Adipose tissue (tissue), 3 donors: Measurements from ENCODE around the gene KHDRBS2. TPM values are rescaled to one million over a fixed set of nuclear protein-coding genes. Genes with fewer than 3 reads are reported as not detected.
"Not testable (repeated sequence)": the region's sequence is repeated elsewhere in the genome, so short reads cannot be mapped to it uniquely, and the experiment has no call there.

Experiments
- H3K27ac ChIP-seq: one replicate; pipeline ENCODE4 v1.5.1; 2013; ENCODE audit warnings: low read depth, low read length
- WGBS, 3 donors: extraction: QIAGEN DNeasy Blood & Tissue Kit; methylation state at CpG; one replicate each; pipeline ENCODE4 v1.1.7; 2013; 5-methylcytosine and 5-hydroxymethylcytosine counted together
- polyA plus RNA-seq, 3 donors: library from polyadenylated mRNA; stranded (reverse); fragments of 200-250 nt; gene quantifications; one replicate each; pipeline ENCODE4 v1.2.3, GENCODE V29; 2013
- donor health status: healthy with polysubstance abuse.
- donor health status: Bipolar disorder and iron deficiency.
- donor health status: healthy.

KHDRBS2 gene
- polyA plus RNA-seq, 3 donors: 0.03 TPM; not detected in 2

DNA sequence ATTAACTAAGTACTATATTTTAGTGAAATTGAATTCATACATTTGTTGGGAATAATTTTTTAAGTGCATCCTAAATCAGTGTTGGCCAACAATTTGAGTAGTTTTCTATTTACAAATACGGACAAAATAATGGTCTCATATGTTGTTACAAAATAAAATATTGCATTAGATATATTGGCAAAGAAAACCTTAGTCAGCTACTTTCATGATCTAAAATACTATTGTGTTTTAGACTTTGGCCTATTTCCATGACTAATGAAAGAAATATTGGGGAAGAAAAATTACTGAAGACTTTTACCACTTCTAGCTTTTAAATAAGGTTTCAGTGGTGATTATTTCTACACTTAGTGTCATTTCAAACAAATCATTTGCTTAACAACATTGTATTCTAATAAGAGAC, 498.0 kb downstream of the KHDRBS2 start:
- WGBS, 3 donors: 60 to 77% (median 72%) methylated on average over 1 of the region's 1 CpG
- H3K27ac ChIP-seq: no peak overlapping the region

DNA sequence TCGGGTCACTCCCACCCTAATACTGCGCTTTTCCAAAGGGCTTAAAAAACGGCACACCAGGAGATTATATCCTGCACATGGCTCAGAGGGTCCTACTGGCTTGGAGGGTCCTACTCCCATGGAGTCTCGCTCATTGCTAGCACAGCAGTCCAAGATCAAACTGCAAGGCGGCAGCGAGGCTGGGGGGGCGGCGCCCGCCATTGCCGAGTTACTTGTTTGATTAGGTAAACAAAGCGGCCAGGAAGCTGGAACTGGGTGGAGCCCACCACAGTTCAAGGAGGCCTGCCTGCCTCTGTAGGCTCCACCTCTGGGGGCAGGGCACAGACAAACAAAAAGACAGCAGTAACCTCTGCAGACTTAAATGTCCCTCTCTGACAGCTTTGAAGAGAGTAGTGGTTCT, 516.6 kb downstream of the KHDRBS2 start:
- 89 to 94% (median 91%) methylated on average over 11 of the region's 11 CpGs for WGBS, 3 donors
- not testable (repeated sequence) for H3K27ac ChIP-seq

GRCh38 chr6:61755739-61756138, 530.3 kb downstream of the KHDRBS2 start:
- no peak overlapping the region for H3K27ac ChIP-seq
- WGBS, 3 donors: 73 to 88% (median 79%) methylated on average over 1 of the region's 1 CpG

DNA sequence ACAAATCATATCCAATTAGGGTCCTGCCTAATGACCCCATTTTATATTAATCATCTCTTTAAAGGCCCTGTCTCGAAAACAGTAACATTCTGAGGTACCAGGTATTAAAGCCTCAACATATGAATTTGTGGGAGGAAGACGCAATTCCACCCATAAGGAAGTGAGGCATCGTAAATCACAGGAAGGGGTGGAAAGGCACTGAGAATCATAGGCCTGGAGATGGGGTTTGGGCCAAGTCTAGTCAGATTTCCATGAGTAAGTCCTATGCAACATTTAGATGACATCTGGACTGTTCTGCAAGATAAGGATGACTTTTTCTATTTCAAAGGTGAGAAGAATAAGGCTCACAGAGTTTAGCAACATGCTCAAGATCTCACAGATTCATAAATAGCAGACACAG, 534.0 kb downstream of the KHDRBS2 start:
- 54 to 66% (median 64%) methylated on average over 3 of the region's 3 CpGs for WGBS, 3 donors
- H3K27ac ChIP-seq: no peak overlapping the region

DNA sequence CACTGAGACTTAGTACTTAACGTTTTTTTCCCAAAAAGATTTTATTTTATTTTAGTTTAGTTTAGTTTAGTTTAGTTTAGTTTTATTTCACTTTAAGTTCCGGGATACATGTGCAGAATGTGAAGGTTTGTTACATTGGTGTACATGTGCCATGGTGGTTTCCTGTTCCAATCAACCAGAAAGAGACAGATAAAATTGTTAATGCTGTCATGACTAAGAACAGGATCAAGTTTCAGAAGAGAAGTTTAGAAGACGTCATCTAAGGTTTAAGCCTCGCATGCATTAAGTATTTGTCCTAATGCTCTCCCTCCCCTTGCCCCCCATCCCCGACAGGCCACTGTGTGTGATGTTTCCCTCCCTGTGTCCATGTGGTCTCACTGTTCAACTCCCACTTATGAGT, 540.0 kb downstream of the KHDRBS2 start:
- H3K27ac ChIP-seq: no peak overlapping the region
- WGBS, 3 donors: 75 to 86% (median 79%) methylated on average over 5 of the region's 5 CpGs

DNA sequence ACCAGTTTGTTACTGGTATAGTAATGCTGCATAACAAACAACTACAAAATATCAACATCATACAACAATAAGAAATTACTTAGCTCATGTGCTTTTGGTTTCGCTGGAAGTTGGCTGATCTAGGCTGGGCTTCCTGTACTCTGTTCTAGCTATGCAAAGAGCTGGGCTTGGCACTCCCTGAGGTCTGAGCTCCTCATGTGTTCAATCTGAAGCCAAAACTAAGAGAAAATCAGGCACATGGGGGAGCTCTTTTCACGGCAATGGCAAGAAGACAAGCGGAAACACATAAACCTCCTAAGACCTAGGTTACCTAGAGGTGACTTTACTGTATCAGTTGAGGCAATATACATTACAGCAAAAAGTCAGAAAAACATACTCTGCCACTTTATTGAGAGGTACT, 574.2 kb downstream of the KHDRBS2 start:
- 75 to 94% (median 88%) methylated on average over 3 of the region's 3 CpGs for WGBS, 3 donors
- H3K27ac ChIP-seq: no peak overlapping the region

DNA sequence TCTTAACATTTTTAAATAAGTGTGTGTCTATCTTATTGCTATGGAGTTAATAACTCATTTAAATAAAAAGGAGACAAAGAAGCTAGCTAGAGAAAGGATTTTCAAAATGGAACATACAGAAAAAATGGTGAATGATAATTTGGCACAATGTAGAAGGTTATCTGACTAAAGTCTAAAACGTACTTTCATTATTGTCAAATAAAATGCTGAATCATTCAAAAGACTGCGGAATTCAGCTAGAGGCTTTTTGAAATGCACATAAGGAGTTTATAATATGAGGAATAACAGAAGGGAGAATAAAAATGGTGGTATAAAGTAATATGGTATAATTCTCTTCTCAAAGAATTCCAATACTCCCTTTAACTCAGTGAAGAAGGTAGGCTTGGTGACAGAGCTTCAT, 597.9 kb downstream of the KHDRBS2 start:
- 74 to 89% (median 86%) methylated on average over 2 of the region's 2 CpGs for WGBS, 3 donors
- H3K27ac ChIP-seq: no peak overlapping the region

GRCh38 chr6:61682562-61682961, 603.5 kb downstream of the KHDRBS2 start:
- WGBS, 3 donors: 32 to 41% (median 36%) methylated on average over 2 of the region's 2 CpGs

DNA sequence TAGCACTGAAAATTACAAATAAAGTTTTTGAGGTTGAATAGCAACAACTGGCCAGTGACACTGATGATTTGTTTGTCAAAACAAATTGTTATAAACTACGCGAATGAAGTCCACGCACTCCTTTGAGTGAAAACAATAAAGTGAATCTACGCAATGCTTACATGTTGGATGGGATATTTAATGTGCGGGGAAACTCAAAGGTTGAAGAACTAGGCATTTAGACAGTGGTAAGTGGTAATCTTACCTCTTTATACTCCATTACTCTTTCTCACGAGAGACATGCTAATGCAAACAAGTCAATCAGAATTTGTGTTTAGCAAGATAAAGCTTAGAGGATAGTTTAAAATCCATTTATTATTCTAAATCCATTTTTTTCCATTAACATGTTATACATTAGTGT, 606.4 kb downstream of the KHDRBS2 start:
- H3K27ac ChIP-seq: no peak overlapping the region
- WGBS, 3 donors: 62 to 78% (median 66%) methylated on average over 6 of the region's 6 CpGs

More at GRCh38 chr6:61682562-61682961, 603.5 kb downstream of the KHDRBS2 start:
- no peak overlapping the region for H3K27ac ChIP-seq

DNA sequence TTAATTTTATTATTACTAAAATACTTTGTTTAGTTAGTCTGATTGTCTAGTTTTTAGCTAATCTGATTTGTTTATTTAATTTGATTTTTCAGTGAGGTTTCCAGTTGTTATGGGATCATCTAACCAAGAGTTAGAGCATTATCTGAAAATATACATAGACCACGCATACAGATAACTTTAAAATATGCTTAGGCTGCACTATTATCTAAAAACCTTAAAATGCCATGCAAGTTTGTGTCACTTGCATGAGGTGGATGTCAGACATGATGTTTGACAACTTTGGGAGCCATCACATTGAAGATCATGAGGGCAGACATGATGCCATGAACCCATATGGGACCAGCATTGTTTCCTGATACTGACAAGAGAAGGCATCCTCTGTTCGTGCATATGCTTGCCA, 610.3 kb downstream of the KHDRBS2 start:
- WGBS, 3 donors: 77 to 85% (median 80%) methylated on average over 2 of the region's 2 CpGs
- H3K27ac ChIP-seq: no peak overlapping the region

GRCh38 chr6:61649845-61650244, 636.2 kb downstream of the KHDRBS2 start:
- WGBS, 3 donors: 73 to 88% (median 74%) methylated on average over 1 of the region's 1 CpG
- no peak overlapping the region for H3K27ac ChIP-seq

DNA sequence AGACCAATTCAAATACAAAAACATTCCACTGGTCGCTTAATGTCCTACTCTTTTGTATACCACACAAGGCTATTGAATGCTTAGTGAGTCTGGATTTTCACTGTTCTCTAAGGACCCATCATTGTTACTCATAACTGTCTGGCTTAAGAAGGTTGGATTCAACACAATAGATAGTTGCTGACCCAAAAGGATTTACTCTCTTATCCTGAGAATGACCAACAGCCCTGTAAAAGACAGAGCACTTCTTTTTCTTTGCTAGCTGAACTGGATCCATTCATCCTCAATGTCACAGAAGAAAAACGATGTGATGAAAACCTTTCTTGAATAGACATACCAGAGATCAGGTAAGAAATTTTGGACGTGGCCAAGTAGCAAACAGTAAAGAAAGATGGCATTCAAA, 645.6 kb downstream of the KHDRBS2 start:
- 41 to 64% (median 64%) methylated on average over 3 of the region's 3 CpGs for WGBS, 3 donors

More for the DNA sequence above, 645.6 kb downstream of the KHDRBS2 start:
- H3K27ac ChIP-seq: no peak overlapping the region
